Dorsolateral prefrontal cortex (tissue), 118 donors: ENCODE measurements around the gene TEKT4. TPM values are rescaled to one million over a fixed set of nuclear protein-coding genes. Genes with fewer than 3 reads are reported as not detected.

Experiments
- total RNA-seq, 120 experiments: library from RNA; stranded (reverse); gene quantifications; one replicate each; pipeline versions ENCODE4 v1.2.3 to v1.2.4, GENCODE V29; 2022

TEKT4 gene
- total RNA-seq, 120 experiments from 2014 or later = 0.17 to 1.3 (median 0.38) TPM; not detected in 70

Other genes starting within 250 kb of the TEKT4 start
- gene MAL, start 154.3 kb downstream of the TEKT4 start, total RNA-seq = 100 to 1,000 TPM in 74 of 120 experiments, 10 to 100 TPM in 46; 24.0 to 522 (median 118) TPM